Measurements from ENCODE around the gene PLA2G7.

PLA2G7 gene

DNA sequence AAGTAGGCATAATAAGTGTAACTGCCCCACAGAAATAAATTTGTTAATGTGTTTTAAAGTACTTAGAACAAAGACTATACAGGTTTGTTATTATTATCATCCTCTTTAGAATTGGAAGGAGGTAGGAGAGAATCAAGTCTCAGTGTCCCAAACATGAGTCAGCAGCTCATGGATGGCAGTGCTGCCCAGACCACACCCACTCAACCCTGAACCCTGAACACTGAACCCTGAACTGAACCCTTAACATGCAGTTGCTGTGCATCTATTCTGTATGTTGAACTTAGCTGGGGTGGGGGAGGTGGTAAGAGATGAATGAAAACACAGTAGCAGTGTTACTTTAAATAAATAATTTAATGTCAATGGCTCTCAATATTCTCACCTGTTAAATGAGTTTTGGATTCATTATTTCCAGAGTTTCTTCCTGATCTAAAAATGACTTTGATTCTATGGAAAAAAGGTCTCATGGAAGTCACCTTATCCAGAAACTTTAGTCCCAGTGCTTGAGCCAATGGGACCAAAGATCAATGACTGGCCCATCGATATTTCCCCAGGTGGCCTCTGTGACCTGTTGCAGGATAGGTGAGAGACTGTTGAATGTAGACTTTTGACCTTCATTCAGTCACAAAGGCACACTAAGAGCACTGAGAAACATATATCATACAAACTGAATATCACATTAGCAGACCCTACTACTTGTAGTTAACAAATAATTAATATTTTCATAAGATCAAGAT, 8.4 kb upstream of the PLA2G7 start:
- TF ChIP-seq, protein P1, sequence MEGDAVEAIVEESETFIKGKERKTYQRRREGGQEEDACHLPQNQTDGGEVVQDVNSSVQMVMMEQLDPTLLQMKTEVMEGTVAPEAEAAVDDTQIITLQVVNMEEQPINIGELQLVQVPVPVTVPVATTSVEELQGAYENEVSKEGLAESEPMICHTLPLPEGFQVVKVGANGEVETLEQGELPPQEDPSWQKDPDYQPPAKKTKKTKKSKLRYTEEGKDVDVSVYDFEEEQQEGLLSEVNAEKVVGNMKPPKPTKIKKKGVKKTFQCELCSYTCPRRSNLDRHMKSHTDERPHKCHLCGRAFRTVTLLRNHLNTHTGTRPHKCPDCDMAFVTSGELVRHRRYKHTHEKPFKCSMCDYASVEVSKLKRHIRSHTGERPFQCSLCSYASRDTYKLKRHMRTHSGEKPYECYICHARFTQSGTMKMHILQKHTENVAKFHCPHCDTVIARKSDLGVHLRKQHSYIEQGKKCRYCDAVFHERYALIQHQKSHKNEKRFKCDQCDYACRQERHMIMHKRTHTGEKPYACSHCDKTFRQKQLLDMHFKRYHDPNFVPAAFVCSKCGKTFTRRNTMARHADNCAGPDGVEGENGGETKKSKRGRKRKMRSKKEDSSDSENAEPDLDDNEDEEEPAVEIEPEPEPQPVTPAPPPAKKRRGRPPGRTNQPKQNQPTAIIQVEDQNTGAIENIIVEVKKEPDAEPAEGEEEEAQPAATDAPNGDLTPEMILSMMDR (IDR thresholded peaks at IDR 0.05), result no peak

- TF ChIP-seq, protein P1 (IDR thresholded peaks at IDR 0.05), result no peak
Observed at GRCh38 chr6:46741910-46742309, 6.7 kb upstream of the PLA2G7 start.

DNA sequence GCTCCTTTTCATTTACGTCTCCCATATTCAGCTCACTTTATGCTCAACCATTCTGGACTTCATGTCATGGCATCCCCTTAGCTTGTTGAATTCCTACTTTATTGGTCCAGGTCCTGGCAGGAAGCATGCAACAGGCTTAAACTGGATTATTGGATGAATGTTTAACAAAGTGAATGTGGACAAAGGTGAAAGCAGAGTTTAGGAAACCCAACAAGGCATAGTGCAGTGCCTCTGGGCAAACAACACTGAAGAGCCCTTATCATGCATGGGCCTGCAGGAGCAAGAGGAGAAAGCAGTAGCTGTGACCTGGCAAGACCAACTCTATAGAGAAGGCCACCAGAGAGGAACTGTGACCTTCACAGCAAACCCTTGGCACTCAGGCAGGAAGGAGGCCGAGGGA, 6.3 kb upstream of the PLA2G7 start:
- TF ChIP-seq, protein P1 (IDR thresholded peaks at IDR 0.05), result no peak

DNA sequence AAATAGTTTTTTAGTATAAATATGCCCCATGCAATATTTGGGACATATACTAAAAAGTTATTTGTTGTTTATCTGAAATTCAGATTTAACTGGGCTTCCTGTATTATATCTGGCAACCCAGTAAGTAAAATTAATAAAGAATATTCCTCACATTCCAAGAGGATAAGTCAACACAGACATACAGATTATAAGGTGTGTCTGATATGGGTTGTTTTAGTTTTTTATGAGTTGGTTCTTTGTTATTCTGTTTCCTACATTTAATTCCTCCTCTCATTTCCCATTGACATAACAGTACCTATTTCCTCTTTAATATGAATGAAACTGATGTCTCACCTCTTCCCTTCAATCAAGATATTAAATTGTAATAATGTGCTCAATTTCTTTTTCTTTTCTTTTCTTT, 1.7 kb upstream of the PLA2G7 start:
- TF ChIP-seq, protein P1 (IDR thresholded peaks at IDR 0.05), result no peak

DNA sequence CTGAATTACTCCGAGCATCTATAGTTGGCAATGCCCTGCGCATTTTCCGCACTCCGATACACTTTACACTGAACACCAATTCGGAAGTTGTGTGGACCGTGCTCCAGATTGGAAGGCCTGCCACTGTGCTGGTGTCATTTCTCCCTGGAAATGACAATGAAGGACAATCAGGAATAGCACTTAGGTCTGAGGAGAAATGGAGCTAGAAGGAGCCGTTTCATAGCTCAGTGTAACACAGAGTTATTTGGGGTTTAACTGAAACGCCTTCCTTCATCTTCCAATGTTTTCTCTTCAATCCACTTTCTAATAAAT, 501 bp upstream of the PLA2G7 start:
- TF ChIP-seq, protein P1 (IDR thresholded peaks at IDR 0.05), result no peak

DNA sequence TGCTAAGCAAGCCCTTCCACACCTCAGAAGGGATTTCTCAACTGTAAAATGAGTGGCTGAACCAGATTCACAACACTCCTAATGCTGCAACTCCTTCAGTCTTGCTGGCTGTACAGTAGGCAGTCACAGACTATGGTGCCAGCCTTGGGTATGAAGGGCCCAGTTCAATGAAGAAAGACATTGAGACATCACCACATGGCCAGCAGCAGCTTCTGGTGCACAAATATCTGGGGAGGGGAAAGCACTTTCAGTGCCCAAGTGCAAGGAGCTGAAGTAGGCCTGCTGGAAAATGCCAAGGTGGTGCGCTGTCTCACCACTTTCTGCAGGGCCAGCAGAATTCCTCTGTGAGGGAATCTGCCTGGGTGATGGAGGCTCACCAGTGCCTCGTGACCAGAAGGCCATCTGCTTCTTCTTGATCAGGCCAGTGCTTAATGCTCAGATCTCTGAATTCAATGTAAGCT, 1.8 kb downstream of the PLA2G7 start:
- TF ChIP-seq, protein P1 (IDR thresholded peaks at IDR 0.05), result no peak

GRCh38 chr6:46730921-46731461, 4.2 kb downstream of the PLA2G7 start:
- TF ChIP-seq, protein P1 (IDR thresholded peaks at IDR 0.05), result no peak

Data from LNCAP (cell line).